ENCODE data around the gene F8. TPM values are rescaled to one million over a fixed set of nuclear protein-coding genes. Genes with fewer than 3 reads are reported as not detected.

The F8 gene
- total and polyA plus RNA-seq, 2 of the 4 experiments (the other 2 are of a cell fraction): 1.4 to 1.5 TPM

DNA sequence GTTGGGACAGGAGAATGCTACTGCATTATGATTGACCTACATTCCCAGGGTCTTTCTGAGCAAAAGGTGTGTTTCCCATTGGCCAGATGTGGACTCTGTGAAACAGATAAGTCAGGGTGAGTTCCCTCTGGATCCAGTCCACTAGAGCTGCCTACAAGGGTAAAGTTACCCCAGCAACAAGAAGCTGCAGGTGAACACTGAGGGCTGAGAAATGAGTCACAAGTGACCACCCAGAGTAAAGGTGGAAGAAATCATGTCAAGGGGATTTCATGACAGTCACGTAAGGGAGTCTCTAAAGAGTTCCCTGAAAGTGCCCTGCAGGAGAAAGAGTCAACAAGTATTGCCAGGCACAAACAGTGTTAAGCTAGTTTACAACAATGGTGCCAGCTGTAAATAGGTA lies 120.1 kb downstream of the F8 start:
- H3K4ac ChIP-seq (ENCODE audit: low read depth, low read length): no peak overlapping the region
- no peak overlapping the region for H2BK120ac ChIP-seq (ENCODE audit: low read depth, low read length)
- no peaks in the 10 kb centered on the region; the same call in 1 of the 2 replicates for H3K27me3 ChIP-seq (ENCODE audit: control insufficient read depth, insufficient read depth, low read length)
- no peak overlapping the region for H2AK5ac ChIP-seq (ENCODE audit: low read depth, low read length)
- intact Hi-C loops (cut with micrococcal nuclease): no loop called here
- no peaks in the 10 kb centered on the region for H3K4me1 ChIP-seq (ENCODE audit: control insufficient read depth, insufficient read depth, low read length)
- no peak overlapping the region for H2BK5ac ChIP-seq (ENCODE audit: low read depth, low read length, poor library complexity, severe bottlenecking)
- H3K36me3 ChIP-seq (ENCODE audit: control insufficient read depth, insufficient read depth, low read length): no peaks in the 10 kb centered on the region
- H3K14ac ChIP-seq (replicated peaks; ENCODE audit: low read depth, low read length): no peak overlapping the region
- in situ Hi-C loops (cut with MboI; ENCODE audit: low sequenced_read_pairs): no loop called here
- no peak overlapping the region for H4K5ac ChIP-seq (ENCODE audit: low read depth, low read length)
- H3K18ac ChIP-seq (ENCODE audit: low read depth, low read length): no peak overlapping the region
- H4K91ac ChIP-seq (ENCODE audit: insufficient read depth, low read depth, low read length): no peak overlapping the region
- no peak overlapping the region for H3K4me2 ChIP-seq (ENCODE audit: low read depth, low read length)
- dilution Hi-C loops (cut with HindIII; ENCODE audit: low sequenced_read_pairs, unreplicated experiment): no loop called here
- H3K4me3 ChIP-seq (ENCODE audit: insufficient read depth, low read depth, low read length): no peak overlapping the region
- ChIA-PET POLR2A (ENCODE audit: unreplicated experiment) (no interaction called here), CTCF (no interaction called here)
- no peak overlapping the region for H3K9ac ChIP-seq (ENCODE audit: low read depth, low read length)
- no peak overlapping the region for H3K23ac ChIP-seq (ENCODE audit: low read depth, low read length)
- H2AK9ac ChIP-seq (replicated peaks; ENCODE audit: low read depth, low read length, poor library complexity): no peak overlapping the region
- BruUV-seq (replicated peaks): no TSS peak
- H4K8ac ChIP-seq (ENCODE audit: low read depth in 2 of 2, low read length in 2 of 2): no peak overlapping the region
- H4K20me1 ChIP-seq (ENCODE audit: insufficient read depth, low read length): no peaks in the 10 kb centered on the region
- H3K79me1 ChIP-seq (ENCODE audit: low read depth in 1 of 2, low read length in 2 of 2): no peaks in the 10 kb centered on the region
- DNase-seq: no peak
- no peak overlapping the region for H3K56ac ChIP-seq (ENCODE audit: extremely low read depth, insufficient read depth, low read length)
- H3K27ac ChIP-seq (ENCODE audit: insufficient read depth, low read length): no peak overlapping the region
- no peaks in the 10 kb centered on the region; the same call in 1 of the 2 replicates for H3K9me3 ChIP-seq (ENCODE audit: control insufficient read depth, insufficient read depth, low read length)
- TF ChIP-seq CEBPB (IDR thresholded peaks at IDR 0.05; ENCODE audit: low read depth, low read length) (no peak), RFX5 (IDR thresholded peaks at IDR 0.05; ENCODE audit: low read depth, low read length) (no peak), MXI1 (IDR thresholded peaks at IDR 0.05; ENCODE audit: borderline replicate concordance, low read depth, low read length) (no peak)
- H3K9me1 ChIP-seq (ENCODE audit: insufficient read depth, low read length): no peaks in the 10 kb centered on the region
- H2AFZ ChIP-seq (replicated peaks; ENCODE audit: low read length, poor library complexity): no peak overlapping the region
- no CpG with 5 or more reads among the region's 1 CpG for WGBS, 2 experiments (ENCODE audit: extremely low coverage in 2 of 2, insufficient read length in 1 of 2)
- no peak overlapping the region for H2BK20ac ChIP-seq (ENCODE audit: low read depth, low read length)
- H2BK15ac ChIP-seq (ENCODE audit: low read depth, low read length): no peak overlapping the region
- no peak for ATAC-seq (ENCODE audit: low read depth)
